Activated T-cell treated with anti-CD3 and anti-CD28 coated beads, Interleukin-2, amount 50 U/mL, for 48 hours (primary cell): ENCODE measurements around the gene STK38L.
"Not testable (repeated sequence)": the region's sequence is repeated elsewhere in the genome, so short reads cannot be mapped to it uniquely, and the experiment has no call there.

ENCODE experiments used
- DNase-seq, 2 experiments: peaks; one replicate each; pipeline ENCODE4 v3.0.0-alpha.2; 2020

STK38L gene

GRCh38 chr12:27229367-27229766 is 14.7 kb upstream of the STK38L start:
- no peak for DNase-seq

- not testable (repeated sequence) for DNase-seq
Observed at GRCh38 chr12:27231374-27231773, 12.7 kb upstream of the STK38L start.

GRCh38 chr12:27233814-27234213 is 10.3 kb upstream of the STK38L start:
- no peak for DNase-seq

GRCh38 chr12:27236498-27236897 is 7.6 kb upstream of the STK38L start:
- no peak for DNase-seq

- DNase-seq, result no peak
Observed at GRCh38 chr12:27237790-27238771, 6.0 kb upstream of the STK38L start.

- no peak for DNase-seq
Observed at GRCh38 chr12:27243006-27243405, 1.1 kb upstream of the STK38L start.

GRCh38 chr12:27244689-27245488 is 803 bp downstream of the STK38L start:
- no peak for DNase-seq

GRCh38 chr12:27246141-27246540 is 2.1 kb downstream of the STK38L start:
- DNase-seq, result no peak

GRCh38 chr12:27246774-27247173 is 2.7 kb downstream of the STK38L start:
- no peak for DNase-seq

- DNase-seq, result no peak
Observed at GRCh38 chr12:27252934-27253333, 8.8 kb downstream of the STK38L start.

GRCh38 chr12:27253347-27253746 is 9.3 kb downstream of the STK38L start:
- DNase-seq, result no peak

- DNase-seq, result no peak
Observed at GRCh38 chr12:27255806-27256205, 11.7 kb downstream of the STK38L start.

GRCh38 chr12:27257104-27257843 is 13.2 kb downstream of the STK38L start:
- DNase-seq, result no peak

GRCh38 chr12:27260746-27261145 is 16.7 kb downstream of the STK38L start:
- no peak for DNase-seq

GRCh38 chr12:27261866-27262265 is 17.8 kb downstream of the STK38L start:
- DNase-seq, result no peak

GRCh38 chr12:27270148-27270547 is 26.1 kb downstream of the STK38L start:
- DNase-seq, result no peak

- no peak for DNase-seq
Observed at GRCh38 chr12:27271206-27271605, 27.1 kb downstream of the STK38L start.

- DNase-seq, result no peak
Observed at GRCh38 chr12:27272373-27273028, 28.4 kb downstream of the STK38L start.

GRCh38 chr12:27273114-27273513 is 29.0 kb downstream of the STK38L start:
- no peak for DNase-seq

GRCh38 chr12:27274706-27275105 is 30.6 kb downstream of the STK38L start:
- no peak for DNase-seq

GRCh38 chr12:27276275-27276674 is 32.2 kb downstream of the STK38L start:
- DNase-seq, result no peak

- DNase-seq, result no peak
Observed at GRCh38 chr12:27277846-27278260, 33.8 kb downstream of the STK38L start.

- DNase-seq, result no peak
Observed at GRCh38 chr12:27279826-27280225, 35.7 kb downstream of the STK38L start.
